Measurements from ENCODE around the gene FSIP2.
A peak's percentile ranks its signal among the peaks of the same experiment; 100 is the strongest.

The FSIP2 gene, protein sequence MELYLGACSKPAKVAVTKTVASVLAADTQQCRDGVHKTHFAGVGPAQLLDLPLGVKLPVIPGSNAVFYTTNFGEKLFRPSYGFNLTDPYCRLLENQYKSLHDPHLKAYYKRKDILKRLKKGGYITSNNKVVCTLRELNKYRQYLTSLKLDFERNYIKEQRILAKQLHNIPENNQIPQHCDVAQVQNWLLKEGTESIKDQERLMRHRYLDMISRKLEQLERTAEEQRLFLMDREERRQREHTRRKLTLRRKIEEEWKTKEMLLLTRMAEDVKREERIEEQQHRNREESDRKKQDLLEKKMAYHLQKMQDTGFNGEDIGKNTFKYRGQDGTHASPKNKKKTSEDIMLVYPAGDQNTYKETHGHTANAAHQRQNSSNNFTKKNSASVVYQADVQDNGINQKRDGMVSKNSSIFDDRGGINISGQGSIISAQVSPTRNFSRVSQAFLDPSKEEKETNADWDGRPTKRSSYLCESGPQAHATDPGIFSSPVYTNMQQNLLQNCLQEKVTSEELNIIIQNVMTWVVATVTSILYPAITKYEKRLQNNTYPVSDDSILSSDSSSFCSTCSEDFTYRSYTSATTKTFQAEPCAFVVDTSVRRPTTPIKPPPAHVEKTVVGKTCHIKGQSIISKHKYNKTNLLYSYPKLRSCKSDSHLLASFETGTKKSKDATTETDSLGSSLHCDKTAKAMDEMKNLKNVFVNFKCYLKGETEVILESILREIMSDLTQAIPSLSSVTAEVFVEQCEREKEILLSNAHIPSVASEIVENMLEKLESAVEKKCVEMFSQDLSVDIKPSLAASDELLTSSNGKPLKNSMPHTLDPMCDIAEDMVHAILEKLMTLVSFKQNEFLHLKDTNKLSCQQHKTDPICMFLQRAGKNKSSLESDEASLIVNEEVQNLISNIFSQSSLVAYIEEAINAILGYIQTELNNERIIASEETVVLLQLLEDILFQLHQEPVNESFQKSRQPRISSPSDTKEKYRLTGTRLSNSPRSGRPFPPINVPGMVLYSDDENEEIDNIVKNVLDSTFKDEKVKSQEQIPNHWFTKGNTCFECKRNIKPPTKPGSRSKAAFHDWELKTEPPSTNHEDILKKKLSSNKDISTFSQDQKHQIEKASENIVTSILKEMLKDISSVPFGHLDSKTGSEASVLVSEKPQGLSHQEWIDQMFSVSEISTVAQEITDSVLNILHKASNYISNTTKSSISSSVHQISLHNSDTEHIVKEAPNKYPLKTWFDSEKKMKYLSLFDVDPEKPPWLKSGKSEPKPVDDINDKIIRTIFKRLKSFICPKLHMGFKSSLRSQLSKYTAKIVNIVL (N-terminal part only)

DNA sequence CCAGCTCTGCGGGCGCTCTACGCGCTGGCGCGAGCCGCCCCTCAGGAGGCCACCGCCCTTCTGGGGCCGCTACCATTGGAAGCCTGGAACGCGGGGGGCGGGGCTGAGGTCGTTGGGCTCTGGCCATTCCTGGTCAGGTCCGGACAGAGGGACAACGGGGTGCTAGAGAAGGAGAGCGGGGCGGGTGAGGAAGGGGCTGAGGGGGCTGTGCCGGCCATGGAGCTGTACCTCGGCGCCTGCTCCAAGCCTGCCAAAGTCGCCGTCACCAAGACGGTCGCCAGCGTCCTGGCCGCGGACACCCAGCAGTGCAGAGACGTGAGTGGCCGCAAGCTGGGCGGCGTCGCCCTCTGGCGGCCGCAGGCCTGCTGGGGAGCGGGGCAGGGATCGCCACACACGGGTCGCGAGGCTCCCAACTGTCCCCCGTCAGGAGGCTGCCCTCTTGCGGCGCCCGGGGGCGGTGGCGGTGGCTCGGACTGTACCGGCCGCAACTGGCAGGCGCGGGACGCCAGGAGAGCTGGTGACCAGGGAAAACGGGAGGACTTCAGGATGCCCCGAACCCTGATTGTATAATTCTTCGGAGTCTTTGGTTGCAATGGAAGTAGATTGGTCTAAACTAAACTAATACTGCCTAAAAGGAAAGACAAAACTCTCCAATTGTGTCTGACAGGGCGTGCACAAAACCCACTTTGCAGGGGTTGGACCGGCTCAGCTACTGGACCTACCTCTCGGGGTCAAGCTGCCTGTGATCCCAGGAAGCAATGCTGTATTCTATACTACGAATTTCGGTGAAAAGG is at the start of gene FSIP2:
TSS of gene FSIP2 (plus strand) at position 126 of the 794 bp plus-strand sequence. CDS start at position 217, 91 bp downstream.
- peak; percentile 19 for DNase-seq (ENCODE audit: low read depth)
- TF ChIP-seq, protein P1, sequence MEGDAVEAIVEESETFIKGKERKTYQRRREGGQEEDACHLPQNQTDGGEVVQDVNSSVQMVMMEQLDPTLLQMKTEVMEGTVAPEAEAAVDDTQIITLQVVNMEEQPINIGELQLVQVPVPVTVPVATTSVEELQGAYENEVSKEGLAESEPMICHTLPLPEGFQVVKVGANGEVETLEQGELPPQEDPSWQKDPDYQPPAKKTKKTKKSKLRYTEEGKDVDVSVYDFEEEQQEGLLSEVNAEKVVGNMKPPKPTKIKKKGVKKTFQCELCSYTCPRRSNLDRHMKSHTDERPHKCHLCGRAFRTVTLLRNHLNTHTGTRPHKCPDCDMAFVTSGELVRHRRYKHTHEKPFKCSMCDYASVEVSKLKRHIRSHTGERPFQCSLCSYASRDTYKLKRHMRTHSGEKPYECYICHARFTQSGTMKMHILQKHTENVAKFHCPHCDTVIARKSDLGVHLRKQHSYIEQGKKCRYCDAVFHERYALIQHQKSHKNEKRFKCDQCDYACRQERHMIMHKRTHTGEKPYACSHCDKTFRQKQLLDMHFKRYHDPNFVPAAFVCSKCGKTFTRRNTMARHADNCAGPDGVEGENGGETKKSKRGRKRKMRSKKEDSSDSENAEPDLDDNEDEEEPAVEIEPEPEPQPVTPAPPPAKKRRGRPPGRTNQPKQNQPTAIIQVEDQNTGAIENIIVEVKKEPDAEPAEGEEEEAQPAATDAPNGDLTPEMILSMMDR (IDR thresholded peaks at IDR 0.05; ENCODE audit: low read depth, low read length, missing control alignments), result peak; percentile 85
- H3K4me3 ChIP-seq (ENCODE audit: low read depth, low read length), result no peak within 1 kb of the TSS

- TF ChIP-seq, protein P1 (IDR thresholded peaks at IDR 0.05; ENCODE audit: low read depth, low read length, missing control alignments), result no peak
- no peak overlapping the region for H3K4me3 ChIP-seq (ENCODE audit: low read depth, low read length)
- no peak for DNase-seq (ENCODE audit: low read depth)
Observed at GRCh38 chr2:185689906-185690539, 48.6 kb upstream of the FSIP2 start.

DNA sequence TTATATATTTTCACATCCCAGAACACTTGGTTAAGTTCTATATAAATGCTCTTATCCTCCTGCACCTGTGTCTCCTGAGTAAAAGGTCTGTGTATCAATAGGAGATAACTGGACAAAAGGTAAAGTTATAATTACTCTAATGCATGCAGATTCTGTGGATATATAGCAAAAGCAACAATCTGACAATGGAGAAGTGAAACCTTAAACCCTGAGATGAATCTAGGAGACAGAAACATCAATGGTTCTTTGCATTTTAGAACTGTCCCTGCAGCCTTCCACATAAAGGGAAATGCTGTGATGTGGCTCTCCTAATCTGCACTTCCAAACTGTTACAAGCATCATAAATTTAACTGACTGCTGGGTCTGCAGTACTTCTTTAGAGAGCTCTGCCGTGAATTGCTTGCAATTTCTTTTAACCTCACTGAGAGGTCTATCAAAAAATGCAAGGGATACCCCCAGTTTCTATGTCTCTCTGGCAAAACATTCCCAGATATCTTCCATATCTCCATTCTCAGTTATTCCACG is 42.8 kb upstream of the FSIP2 start:
- no peak overlapping the region for H3K4me3 ChIP-seq (ENCODE audit: low read depth, low read length)
- TF ChIP-seq, protein P1 (IDR thresholded peaks at IDR 0.05; ENCODE audit: low read depth, low read length, missing control alignments), result no peak
- DNase-seq (ENCODE audit: low read depth), result no peak

DNA sequence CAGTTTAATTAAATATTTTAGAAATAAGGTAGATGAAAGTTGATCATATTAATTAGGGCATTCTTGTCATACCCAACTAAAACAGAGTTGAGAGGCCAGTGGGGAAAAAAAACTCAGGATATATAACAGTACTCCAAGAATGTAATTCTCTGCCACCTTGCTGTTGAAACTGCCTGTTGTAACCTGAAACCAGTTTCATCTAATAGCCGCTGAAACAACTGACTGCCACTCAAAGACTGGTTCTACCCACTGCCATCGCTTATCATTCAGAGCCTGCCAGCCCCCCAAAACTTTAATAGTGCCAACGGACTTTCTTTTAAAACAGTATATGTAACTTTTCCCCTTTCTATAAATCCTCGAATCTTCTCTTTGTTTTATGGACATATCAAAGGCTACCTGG is 37.7 kb upstream of the FSIP2 start:
- DNase-seq (ENCODE audit: low read depth), result no peak
- no peak overlapping the region for H3K4me3 ChIP-seq (ENCODE audit: low read depth, low read length)
- TF ChIP-seq, protein P1 (IDR thresholded peaks at IDR 0.05; ENCODE audit: low read depth, low read length, missing control alignments), result no peak

GRCh38 chr2:185734658-185735057 is 3.9 kb upstream of the FSIP2 start:
- H3K4me3 ChIP-seq (ENCODE audit: low read depth, low read length), result no peak overlapping the region
- TF ChIP-seq, protein P1 (IDR thresholded peaks at IDR 0.05; ENCODE audit: low read depth, low read length, missing control alignments), result no peak
- no peak for DNase-seq (ENCODE audit: low read depth)
